ENCODE measurements around the gene ZNHIT3. TPM values are rescaled to one million over a fixed set of nuclear protein-coding genes. Genes with fewer than 3 reads are reported as not detected.

The ZNHIT3 gene
- total and polyA plus RNA-seq, 4 donors: 8.1 to 24.2 (median 19.1) TPM

DNA sequence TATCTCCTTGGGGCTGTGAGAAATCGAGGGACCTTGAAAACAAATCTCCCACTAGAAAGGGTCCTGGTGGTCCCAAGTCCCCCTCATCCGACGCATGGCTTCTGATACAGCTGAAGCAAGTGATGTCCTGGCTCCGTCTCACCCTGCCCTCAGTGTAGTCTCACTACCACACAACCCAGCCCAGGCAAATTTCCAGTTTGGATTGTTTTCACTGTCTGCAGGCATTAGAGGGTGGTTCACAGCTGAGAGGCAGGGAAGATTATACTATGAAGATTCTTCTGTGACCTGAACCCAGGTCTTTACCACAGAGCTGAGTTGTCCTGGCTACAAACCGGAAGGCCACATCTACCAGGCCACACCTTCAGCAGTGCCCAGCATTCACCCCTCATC is 17.7 kb downstream of the ZNHIT3 start:
- Histone ChIP-seq H3K27me3 (ENCODE audit: control insufficient read depth in 4 of 4, insufficient read depth in 4 of 4, low read length in 3 of 4) (no peaks in the 10 kb centered on the region), H3K4me3 (ENCODE audit: low read depth in 1 of 3, low read length in 3 of 3) (no peak overlapping the region), H3K9me3 (ENCODE audit: control insufficient read depth in 4 of 4, low read length in 3 of 4) (no peaks in the 10 kb centered on the region), H3K27ac (ENCODE audit: low read depth in 1 of 2, low read length in 2 of 2) (no peak overlapping the region), H3K4me1 (ENCODE audit: control insufficient read depth in 4 of 4, insufficient read depth in 4 of 4, low read length in 3 of 4) (no peaks in the 10 kb centered on the region), H3K36me3 (ENCODE audit: control insufficient read depth in 4 of 4, insufficient read depth in 3 of 4, low read depth in 1 of 4, low read length in 3 of 4) (peaks cover 2 to 52% (median 11%) of the 10 kb centered on the region in 4 donors), H3K9ac (ENCODE audit: low read depth in 1 of 2, low read length in 2 of 2) (no peak overlapping the region)
- DNase-seq (ENCODE audit: low spot score): no peak
- TF ChIP-seq YY1 (IDR thresholded peaks at IDR 0.05) (no peak), RAD21 (IDR thresholded peaks at IDR 0.05) (no peak), GABPA (IDR thresholded peaks at IDR 0.05 in 1 of 2, conservative IDR thresholded peaks at IDR 0.05 in 1 of 2) (no peak), ATF3 (IDR thresholded peaks at IDR 0.05) (no peak), TAF1 (conservative IDR thresholded peaks at IDR 0.05) (no peak), HNF4A (conservative IDR thresholded peaks at IDR 0.05) (no peak), MAX (IDR thresholded peaks at IDR 0.05) (no peak), FOXA1 (IDR thresholded peaks at IDR 0.05) (no peak), SP1 (IDR thresholded peaks at IDR 0.05) (no peak), EGR1 (IDR thresholded peaks at IDR 0.05; ENCODE audit: low read depth in 2 of 2) (no peak), FOXA2 (IDR thresholded peaks at IDR 0.05) (no peak), HNF4G (IDR thresholded peaks at IDR 0.05) (no peak), RXRA (IDR thresholded peaks at IDR 0.05) (no peak), NR2F2 (IDR thresholded peaks at IDR 0.05) (no peak), JUND (IDR thresholded peaks at IDR 0.05) (no peak)
- TF ChIP-seq, protein P1, sequence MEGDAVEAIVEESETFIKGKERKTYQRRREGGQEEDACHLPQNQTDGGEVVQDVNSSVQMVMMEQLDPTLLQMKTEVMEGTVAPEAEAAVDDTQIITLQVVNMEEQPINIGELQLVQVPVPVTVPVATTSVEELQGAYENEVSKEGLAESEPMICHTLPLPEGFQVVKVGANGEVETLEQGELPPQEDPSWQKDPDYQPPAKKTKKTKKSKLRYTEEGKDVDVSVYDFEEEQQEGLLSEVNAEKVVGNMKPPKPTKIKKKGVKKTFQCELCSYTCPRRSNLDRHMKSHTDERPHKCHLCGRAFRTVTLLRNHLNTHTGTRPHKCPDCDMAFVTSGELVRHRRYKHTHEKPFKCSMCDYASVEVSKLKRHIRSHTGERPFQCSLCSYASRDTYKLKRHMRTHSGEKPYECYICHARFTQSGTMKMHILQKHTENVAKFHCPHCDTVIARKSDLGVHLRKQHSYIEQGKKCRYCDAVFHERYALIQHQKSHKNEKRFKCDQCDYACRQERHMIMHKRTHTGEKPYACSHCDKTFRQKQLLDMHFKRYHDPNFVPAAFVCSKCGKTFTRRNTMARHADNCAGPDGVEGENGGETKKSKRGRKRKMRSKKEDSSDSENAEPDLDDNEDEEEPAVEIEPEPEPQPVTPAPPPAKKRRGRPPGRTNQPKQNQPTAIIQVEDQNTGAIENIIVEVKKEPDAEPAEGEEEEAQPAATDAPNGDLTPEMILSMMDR (IDR thresholded peaks at IDR 0.05; ENCODE audit: low read depth, low read length, missing input control): no peak
- TF ChIP-seq, protein P2, sequence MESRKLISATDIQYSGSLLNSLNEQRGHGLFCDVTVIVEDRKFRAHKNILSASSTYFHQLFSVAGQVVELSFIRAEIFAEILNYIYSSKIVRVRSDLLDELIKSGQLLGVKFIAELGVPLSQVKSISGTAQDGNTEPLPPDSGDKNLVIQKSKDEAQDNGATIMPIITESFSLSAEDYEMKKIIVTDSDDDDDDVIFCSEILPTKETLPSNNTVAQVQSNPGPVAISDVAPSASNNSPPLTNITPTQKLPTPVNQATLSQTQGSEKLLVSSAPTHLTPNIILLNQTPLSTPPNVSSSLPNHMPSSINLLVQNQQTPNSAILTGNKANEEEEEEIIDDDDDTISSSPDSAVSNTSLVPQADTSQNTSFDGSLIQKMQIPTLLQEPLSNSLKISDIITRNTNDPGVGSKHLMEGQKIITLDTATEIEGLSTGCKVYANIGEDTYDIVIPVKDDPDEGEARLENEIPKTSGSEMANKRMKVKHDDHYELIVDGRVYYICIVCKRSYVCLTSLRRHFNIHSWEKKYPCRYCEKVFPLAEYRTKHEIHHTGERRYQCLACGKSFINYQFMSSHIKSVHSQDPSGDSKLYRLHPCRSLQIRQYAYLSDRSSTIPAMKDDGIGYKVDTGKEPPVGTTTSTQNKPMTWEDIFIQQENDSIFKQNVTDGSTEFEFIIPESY (IDR thresholded peaks at IDR 0.05): no peak
- TF ChIP-seq, protein P3, sequence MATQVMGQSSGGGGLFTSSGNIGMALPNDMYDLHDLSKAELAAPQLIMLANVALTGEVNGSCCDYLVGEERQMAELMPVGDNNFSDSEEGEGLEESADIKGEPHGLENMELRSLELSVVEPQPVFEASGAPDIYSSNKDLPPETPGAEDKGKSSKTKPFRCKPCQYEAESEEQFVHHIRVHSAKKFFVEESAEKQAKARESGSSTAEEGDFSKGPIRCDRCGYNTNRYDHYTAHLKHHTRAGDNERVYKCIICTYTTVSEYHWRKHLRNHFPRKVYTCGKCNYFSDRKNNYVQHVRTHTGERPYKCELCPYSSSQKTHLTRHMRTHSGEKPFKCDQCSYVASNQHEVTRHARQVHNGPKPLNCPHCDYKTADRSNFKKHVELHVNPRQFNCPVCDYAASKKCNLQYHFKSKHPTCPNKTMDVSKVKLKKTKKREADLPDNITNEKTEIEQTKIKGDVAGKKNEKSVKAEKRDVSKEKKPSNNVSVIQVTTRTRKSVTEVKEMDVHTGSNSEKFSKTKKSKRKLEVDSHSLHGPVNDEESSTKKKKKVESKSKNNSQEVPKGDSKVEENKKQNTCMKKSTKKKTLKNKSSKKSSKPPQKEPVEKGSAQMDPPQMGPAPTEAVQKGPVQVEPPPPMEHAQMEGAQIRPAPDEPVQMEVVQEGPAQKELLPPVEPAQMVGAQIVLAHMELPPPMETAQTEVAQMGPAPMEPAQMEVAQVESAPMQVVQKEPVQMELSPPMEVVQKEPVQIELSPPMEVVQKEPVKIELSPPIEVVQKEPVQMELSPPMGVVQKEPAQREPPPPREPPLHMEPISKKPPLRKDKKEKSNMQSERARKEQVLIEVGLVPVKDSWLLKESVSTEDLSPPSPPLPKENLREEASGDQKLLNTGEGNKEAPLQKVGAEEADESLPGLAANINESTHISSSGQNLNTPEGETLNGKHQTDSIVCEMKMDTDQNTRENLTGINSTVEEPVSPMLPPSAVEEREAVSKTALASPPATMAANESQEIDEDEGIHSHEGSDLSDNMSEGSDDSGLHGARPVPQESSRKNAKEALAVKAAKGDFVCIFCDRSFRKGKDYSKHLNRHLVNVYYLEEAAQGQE (IDR thresholded peaks at IDR 0.05): no peak
- WGBS: 96% methylated on average over 5 of the region's 5 CpGs
